WERI-Rb-1 (cell line): ENCODE measurements around the gene COL28A1.
"Not testable (repeated sequence)": the region's sequence is repeated elsewhere in the genome, so short reads cannot be mapped to it uniquely, and the experiment has no call there.

Experiments
- DNase-seq: peaks from one replicate; pipeline ENCODE4 v3.0.0-alpha.2; 2020
- H3K27ac ChIP-seq: fragments of 250-450 bp; sonication (Bioruptor Pico); 2 replicates; pipeline ENCODE4 v1.5.1; 2020; ENCODE audit warnings: mild to moderate bottlenecking, moderate library complexity
- H3K27me3 ChIP-seq: fragments of 250-450 bp; sonication (Bioruptor Pico); 2 replicates; pipeline ENCODE4 v1.5.1; 2021; ENCODE audit warnings: mild to moderate bottlenecking, low read depth, moderate library complexity; ENCODE audit not compliant: insufficient read depth, severe bottlenecking
- H3K36me3 ChIP-seq: fragments of 250-450 bp; sonication (Bioruptor Pico); 2 replicates; pipeline ENCODE4 v1.5.1; 2020; ENCODE audit warnings: mild to moderate bottlenecking, moderate library complexity
- H3K4me3 ChIP-seq: 2 replicates; pipeline ENCODE4 v1.5.1; 2011; ENCODE audit warnings: low read depth, mild to moderate bottlenecking, control low read depth, low read length
- H3K9me3 ChIP-seq: fragments of 250-450 bp; sonication (Bioruptor Pico); 2 replicates; pipeline ENCODE4 v1.5.1; 2021; ENCODE audit warnings: mild to moderate bottlenecking, moderate library complexity; ENCODE audit not compliant: severe bottlenecking
- CTCF ChIP-seq: IDR thresholded peaks from 2 replicates; pipeline ENCODE4 v1.5.1; 2011; ENCODE audit warnings: low read depth, mild to moderate bottlenecking, control low read depth, inconsistent platforms, low read length

Gene COL28A1

GRCh38 chr7:7476381-7476780 is 59.3 kb downstream of the COL28A1 start:
- H3K9me3 ChIP-seq: no peaks in the 10 kb centered on the region
- no peaks in the 10 kb centered on the region for H3K27me3 ChIP-seq
- no peak for DNase-seq
- no peak overlapping the region for H3K4me3 ChIP-seq
- H3K27ac ChIP-seq: no peak overlapping the region
- H3K36me3 ChIP-seq: no peaks in the 10 kb centered on the region
- no peak for TF ChIP-seq CTCF

DNA sequence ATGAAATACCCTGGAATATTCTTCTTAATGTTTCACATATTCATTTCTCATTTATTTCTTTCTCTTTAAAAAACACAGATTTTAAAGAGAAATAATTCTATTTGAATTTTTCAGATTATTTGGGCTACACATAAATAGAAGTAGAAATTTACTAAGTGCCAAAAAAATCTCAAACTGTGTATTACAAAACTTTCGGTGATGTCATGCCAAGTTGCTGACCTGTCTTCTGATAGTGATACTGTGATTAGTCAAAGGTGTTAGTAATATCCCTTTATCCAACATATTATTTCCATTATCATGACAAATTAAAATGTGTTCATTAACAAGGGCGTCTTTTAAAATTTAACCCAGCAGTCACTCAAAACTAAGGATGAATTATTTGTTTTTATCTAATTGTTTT is 60.1 kb downstream of the COL28A1 start:
- no peaks in the 10 kb centered on the region for H3K36me3 ChIP-seq
- DNase-seq: no peak
- H3K9me3 ChIP-seq: no peaks in the 10 kb centered on the region
- no peaks in the 10 kb centered on the region for H3K27me3 ChIP-seq
- no peak for TF ChIP-seq CTCF
- no peak overlapping the region for H3K4me3 ChIP-seq
- no peak overlapping the region for H3K27ac ChIP-seq

DNA sequence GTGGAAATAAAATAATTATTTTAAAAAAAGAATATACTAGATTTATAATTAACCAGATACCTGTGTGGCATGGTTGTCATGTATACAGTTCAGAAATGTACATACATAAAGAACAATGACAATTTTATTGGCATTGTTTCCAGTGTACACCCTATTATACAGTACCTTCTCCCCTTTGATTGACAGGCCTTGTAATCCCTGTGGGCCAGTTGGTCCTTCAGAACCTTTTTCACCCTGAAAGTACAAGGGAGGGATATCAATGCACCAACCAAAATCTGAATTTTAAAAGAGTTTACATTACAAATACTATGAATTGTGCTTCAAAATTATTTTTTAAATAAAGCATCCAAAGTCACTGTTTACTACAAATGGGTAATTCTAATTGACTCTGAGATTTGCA is 61.2 kb downstream of the COL28A1 start:
- Histone ChIP-seq H3K9me3 (no peaks in the 10 kb centered on the region), H3K36me3 (no peaks in the 10 kb centered on the region), H3K4me3 (no peak overlapping the region), H3K27ac (no peak overlapping the region), H3K27me3 (no peaks in the 10 kb centered on the region)
- no peak for TF ChIP-seq CTCF
- no peak for DNase-seq

- not testable (repeated sequence) for H3K27ac ChIP-seq, H3K27me3 ChIP-seq, H3K9me3 ChIP-seq, H3K36me3 ChIP-seq, DNase-seq, H3K4me3 ChIP-seq
Observed at GRCh38 chr7:7464991-7465765, 70.5 kb downstream of the COL28A1 start.

GRCh38 chr7:7454000-7454399 is 81.7 kb downstream of the COL28A1 start:
- TF ChIP-seq CTCF: no peak
- no peak overlapping the region for H3K4me3 ChIP-seq
- no peaks in the 10 kb centered on the region for H3K27me3 ChIP-seq
- peaks cover under 1% of the 10 kb centered on the region for H3K9me3 ChIP-seq
- no peak for DNase-seq
- H3K27ac ChIP-seq: no peak overlapping the region
- H3K36me3 ChIP-seq: no peaks in the 10 kb centered on the region

- no peak overlapping the region for H3K4me3 ChIP-seq
- TF ChIP-seq CTCF: no peak
- no peaks in the 10 kb centered on the region for H3K27me3 ChIP-seq
Observed at GRCh38 chr7:7452652-7453051, 83.0 kb downstream of the COL28A1 start.

More at GRCh38 chr7:7452652-7453051, 83.0 kb downstream of the COL28A1 start:
- H3K27ac ChIP-seq: no peak overlapping the region
- no peaks in the 10 kb centered on the region for H3K36me3 ChIP-seq
- no peak for DNase-seq
- H3K9me3 ChIP-seq: peaks cover 4% of the 10 kb centered on the region
